ENCODE measurements around the gene NR5A1.

NR5A1 gene

GRCh38 chr9:124457079-124457886 is 49.9 kb downstream of the NR5A1 start:
- no peak for DNase-seq

DNA sequence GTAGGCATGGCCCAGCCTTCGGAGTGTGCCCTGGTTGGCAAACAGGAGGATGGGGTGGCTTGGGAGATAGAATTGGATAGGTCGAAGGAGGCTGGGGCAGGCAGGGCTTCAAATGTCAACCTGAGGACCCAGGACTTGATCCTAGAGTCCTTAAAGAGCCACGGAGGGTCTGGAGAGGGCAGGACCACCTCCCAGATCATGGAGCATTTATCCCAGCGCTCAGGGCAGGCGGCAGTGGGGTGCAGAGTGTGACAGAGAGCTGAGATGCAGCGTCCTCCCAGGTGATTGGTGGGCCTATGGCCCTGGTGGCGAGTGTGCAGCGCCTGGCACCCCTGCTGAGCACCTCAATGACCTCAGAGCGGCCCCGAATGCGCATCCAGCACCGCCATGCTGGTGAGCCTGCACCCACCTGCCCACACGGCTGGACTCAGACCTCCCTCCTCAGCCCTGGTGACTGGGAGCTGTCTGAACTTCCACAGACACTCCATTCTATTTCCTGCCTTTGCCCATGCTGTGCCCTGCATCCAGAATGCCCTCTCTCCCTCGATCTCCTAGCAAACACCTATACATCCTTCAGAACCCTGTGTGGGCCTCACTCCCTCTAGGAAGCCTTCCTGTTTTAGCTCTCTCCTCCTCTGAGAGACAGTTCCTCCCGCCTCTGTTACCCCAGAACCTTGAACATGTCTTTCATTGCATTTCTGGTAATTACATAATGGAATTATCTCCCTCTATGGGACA is 50.7 kb downstream of the NR5A1 start:
- DNase-seq, result no peak

- no peak for DNase-seq
Observed at GRCh38 chr9:124455820-124456219, 51.4 kb downstream of the NR5A1 start.

DNA sequence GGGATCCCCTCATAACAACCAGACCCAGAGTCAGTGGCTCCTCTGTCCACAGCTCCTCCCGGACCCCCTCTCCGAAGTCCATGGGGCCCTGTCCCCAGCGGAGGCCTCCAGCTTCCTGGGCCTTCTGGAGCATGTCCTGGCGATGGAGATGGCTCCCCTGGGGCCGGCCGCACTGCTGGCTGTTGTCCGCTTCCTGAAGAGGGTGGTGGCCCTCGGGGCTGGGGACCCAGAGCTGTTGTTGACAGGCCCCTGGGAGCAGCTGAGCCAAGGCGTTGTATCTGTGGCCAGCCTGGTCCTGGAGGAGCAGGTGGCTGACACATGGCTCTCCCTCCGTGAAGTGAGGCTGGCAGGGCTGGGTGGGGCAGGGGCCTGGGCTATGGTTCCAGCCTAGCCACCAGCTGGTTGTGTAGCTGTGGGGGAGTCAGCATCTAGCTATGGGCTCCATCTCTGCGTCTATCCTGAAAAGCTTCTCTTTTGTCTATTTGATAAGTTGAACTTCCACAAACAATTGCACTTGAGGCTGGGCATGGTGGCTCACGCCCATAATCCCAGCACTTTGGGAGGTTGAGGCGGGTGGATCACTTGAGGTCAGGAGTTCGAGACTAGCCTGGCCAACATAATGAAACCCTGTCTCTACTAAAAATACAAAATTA is 52.3 kb downstream of the NR5A1 start:
- DNase-seq, result no peak

DNA sequence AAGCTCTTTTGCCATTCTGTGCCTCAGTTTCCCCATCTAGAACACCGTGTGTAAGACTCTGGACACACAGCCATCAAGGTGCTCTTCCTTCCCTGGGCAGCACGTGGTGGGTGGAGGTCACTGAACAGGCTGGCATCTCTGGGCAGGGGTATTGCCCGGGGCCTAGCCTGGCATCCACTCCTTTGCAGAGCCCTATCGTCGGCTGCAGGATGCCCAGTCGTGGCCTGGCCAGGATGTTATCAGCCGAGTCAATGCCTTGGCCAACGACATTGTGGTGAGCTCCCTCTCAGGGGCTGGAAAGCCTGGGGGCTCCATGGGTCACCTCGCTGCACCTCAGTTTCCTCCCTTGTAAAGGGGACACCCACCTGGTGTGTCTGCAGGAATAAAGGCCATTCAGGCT is 52.9 kb downstream of the NR5A1 start:
- no peak for DNase-seq

DNA sequence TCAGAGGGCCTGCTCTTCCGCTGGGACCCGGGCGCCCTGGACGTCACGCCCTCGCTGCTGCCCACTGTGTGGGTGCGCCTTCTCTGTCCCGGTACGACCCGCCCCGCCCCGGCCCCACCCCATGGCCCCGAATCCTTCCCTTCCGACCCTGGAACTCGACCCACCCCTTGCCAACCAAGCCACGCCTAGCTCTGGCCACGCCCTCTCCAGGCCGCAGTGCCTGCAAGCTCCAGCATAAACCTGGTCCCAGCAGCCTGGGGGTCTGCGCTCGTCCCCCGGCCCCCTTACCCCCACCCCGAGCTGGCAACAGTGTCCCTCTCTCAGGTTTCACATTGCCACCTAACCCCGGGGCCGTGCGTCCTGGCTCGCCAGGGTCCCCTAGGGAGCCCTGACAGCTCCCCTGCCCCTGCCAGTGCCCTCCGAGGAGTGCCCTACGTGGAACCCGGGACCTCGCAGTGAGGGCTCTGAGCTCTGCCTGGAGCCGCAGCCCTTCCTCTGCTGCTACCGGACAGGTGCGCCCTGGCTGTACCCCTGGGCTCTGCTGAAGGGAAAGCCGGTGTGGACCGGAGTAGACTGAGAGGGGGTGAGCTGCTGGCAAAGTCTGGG is 53.5 kb downstream of the NR5A1 start:
- no peak for DNase-seq

- no peak for DNase-seq
Observed at GRCh38 chr9:124452841-124453585, 54.2 kb downstream of the NR5A1 start.

GRCh38 chr9:124452326-124452725 is 54.9 kb downstream of the NR5A1 start:
- no peak for DNase-seq

DNA sequence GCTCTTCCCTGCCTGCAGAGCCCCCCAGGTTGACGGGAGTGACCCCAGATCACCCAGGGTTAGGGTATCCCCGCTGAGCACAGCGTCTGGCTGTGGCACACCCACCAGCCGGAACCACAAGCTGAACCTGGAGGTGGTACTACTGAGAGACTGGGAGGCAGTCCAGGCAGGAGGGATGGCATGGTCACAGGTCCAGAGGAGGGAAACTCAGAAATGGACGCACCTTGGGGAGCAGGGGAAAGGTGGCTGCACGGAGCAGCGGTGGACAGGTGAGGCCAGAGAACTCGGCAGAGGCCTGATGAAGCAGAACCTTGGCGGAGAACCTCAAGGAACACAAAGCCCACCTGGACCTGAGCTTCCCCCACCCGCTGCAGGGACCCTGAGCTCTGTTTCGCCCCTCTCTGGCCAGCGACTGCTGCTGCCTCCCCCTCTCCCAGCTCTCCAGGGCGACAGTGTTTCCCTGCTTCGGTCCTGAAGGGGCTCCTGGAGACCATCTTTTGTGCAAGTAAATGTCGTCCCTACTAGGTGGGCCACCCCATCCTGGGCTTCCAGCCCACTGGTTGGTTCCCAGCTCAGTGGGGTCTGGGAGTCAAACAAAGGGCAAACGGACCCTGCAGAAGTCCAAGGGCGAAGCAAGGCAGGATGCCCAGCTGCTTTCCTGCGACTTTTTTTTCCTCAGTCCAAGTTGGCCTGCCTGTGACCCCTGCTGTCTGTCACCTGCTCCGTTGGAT is 56.1 kb downstream of the NR5A1 start:
- no peak for DNase-seq

- peak; percentile 42 for DNase-seq
Observed at GRCh38 chr9:124450241-124450924, 56.8 kb downstream of the NR5A1 start, which contains the start of gene ADGRD2. Gene ADGRD2, plus strand, starts transcription at chr9:124450451. Its CDS starts 1,216 bp downstream, at chr9:124451667.

DNA sequence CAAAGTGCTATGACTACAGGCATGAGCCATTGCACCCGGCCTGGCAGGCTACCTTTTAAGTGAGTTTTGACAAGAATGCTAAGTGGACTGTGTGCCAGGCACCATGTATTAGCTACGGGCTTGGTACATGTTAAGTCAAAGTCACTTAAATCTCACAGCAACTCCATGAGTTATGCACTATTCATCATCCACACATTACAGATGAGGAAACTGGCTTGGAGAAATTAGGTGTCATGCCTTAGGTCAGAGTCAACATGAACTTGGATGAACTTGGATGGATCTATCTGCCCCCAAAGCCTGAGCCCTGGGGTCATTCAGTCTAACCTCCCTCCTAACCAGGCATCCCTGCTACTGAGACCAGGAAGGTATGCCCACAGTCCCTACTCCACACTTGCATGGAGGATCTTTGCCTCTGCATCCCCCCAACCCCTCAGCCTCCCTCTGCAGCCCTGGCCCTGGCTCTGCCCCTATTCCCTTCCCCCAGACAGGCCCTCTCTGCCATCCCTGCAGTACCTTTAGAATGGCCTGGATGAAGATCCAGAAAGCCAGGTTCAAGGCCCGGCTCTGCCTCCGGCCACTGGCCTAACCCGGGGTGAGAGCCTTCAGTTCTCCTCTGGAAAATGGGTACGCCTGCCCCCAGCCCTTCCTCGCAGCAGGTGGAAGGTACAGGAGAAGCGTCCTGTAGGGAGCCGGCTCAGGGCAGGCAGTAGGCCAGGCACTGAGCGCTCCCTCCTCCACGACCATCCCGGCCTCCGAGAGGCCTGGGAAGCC is 57.6 kb downstream of the NR5A1 start:
- no peak for DNase-seq

DNA sequence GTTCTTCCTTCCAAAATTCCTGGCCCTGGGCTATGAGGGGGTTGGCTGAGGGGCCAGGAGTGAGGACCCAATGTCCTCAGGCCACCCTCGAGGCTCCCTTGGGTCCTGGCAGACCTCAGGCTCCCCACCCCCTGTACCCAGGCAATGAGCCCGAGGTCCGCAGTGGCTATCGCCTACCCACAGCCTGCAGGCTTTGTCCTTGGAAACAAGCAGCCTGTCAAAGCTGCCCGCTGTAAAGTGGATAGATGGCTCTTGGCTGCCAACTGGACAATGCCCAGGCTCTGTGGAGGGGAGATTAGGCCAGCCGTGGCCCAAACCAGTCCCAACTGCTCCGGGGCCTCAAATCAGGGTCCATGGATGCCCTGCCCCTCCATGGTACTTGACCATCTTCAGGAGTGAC is 59.2 kb downstream of the NR5A1 start:
- DNase-seq, result no peak

- DNase-seq, result no peak
Observed at GRCh38 chr9:124447297-124447661, 59.9 kb downstream of the NR5A1 start.

DNA sequence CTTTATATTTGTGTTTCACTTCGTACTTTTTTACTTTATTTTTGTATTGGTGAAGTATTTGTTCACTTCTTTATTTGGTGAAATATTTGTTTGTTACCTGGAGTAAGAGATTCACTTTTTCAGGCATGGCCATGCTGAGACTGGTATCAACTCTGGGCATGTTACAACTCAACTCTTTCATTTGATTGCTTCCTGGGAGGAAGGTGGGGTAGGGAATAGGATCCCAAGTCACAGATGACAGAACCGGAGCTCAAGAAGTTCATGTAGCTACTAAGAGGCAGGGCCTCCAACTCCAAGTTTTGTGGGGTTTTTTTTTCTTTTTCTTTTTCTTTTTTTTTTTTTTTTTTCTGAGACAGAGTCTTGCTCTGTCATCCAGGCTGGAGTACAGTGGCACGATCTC is 63.0 kb downstream of the NR5A1 start:
- DNase-seq, result no peak

GRCh38 chr9:124443625-124444024 is 63.6 kb downstream of the NR5A1 start:
- no peak for DNase-seq

- no peak for DNase-seq
Observed at GRCh38 chr9:124442826-124443225, 64.4 kb downstream of the NR5A1 start.

GRCh38 chr9:124442379-124442778 is 64.8 kb downstream of the NR5A1 start:
- DNase-seq, result no peak

DNA sequence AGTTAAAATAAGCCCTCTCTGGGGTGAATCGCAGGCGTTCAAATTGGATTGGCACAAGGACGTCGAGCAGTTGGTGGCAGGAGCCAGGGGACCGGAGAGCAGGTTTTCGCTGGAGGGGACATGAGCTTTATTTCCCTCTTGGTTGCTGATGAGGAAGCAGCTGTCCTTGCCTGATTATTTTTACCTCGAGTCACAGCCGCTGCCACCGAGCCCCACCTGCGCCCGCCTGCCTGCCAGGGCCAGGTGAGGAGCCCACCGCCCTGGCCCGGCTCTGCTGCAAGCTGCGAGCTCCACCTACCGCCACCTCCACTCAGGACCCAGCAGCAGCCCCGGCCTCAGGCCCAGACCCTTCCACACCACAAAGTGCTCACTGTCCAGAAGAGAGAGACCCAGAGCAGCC is 65.9 kb downstream of the NR5A1 start:
- DNase-seq, result no peak

GRCh38 chr9:124440786-124441185 is 66.4 kb downstream of the NR5A1 start:
- no peak for DNase-seq

DNA sequence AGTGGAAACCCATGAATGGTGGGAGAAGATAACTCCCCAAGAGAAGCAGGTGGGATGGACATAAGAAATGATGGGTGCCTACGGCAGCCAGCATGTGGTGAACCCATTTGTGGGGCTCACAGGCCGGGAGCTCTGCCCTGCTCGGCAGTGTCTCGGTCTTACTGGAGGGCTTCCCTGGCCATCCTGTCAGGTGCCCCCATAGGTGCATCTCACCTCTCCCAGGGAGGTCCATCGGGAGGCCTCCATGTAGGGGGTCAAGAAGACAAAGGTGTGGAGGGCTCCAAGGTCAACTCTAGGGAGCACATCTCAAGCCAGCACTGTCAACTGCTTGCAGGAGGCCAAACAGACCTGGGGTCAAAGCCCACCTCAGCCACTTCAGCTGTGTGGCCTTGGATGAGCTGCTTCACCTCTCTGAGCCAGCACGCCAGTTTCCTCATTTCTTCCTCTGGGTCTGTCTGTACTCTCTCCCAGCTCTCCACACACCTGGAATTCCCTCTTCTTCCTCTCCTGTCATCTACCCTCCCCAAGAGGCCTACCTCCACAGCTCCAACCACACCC is 67.4 kb downstream of the NR5A1 start:
- DNase-seq, result no peak

All from stimulated activated CD8-positive, alpha-beta memory T cell treated with anti-CD3 and anti-CD28 coated beads, Interleukin-4, amount 100 ng/mL, for 48 hours (primary cell).